Neutrophil (primary cell): ENCODE results near the gene OR5D18.

Experiments used
- H3K27ac ChIP-seq: fragments of 200-600 bp; sonication (generic); 2 replicates; pipeline ENCODE4 v1.5.1; 2016; ENCODE audit warnings: mild to moderate bottlenecking, moderate library complexity
- H3K27me3 ChIP-seq: fragments of 200-600 bp; sonication (generic); 2 replicates; pipeline ENCODE4 v1.6.0; 2016; ENCODE audit warnings: mild to moderate bottlenecking
- H3K36me3 ChIP-seq: fragments of 200-600 bp; sonication (generic); 2 replicates; pipeline ENCODE4 v1.5.1; 2017
- H3K4me1 ChIP-seq, 2 experiments: fragments of 200-600 bp in 1 of 2; sonication (generic) in 1 of 2; 1 replicate in 1 of 2; 2 replicates in 1 of 2; pipeline versions ENCODE4 v1.5.1 to v1.6.1; 2013 to 2016; ENCODE audit warnings: low read depth in 1 of 2, low read length in 1 of 2, mild to moderate bottlenecking in 1 of 2, moderate library complexity in 1 of 2; ENCODE audit not compliant: control insufficient read depth in 1 of 2, insufficient read depth in 1 of 2
- H3K4me3 ChIP-seq, 2 experiments: fragments of 200-600 bp in 1 of 2; sonication (generic) in 1 of 2; 1 replicate in 1 of 2; 2 replicates in 1 of 2; pipeline ENCODE4 v1.5.1; 2013 to 2016; ENCODE audit warnings: low read depth in 1 of 2, low read length in 1 of 2, mild to moderate bottlenecking in 1 of 2, moderate library complexity in 1 of 2
- H3K9me3 ChIP-seq: fragments of 200-600 bp; sonication (generic); 2 replicates; pipeline ENCODE4 v1.5.1; 2016
- CTCF ChIP-seq: fragments of 200-600 bp; sonication (generic); IDR thresholded peaks from 2 replicates; pipeline ENCODE4 v1.5.1; 2016; ENCODE audit warnings: antibody characterized with exemption

The OR5D18 gene

GRCh38 chr11:55806248-55806647 is 13.2 kb upstream of the OR5D18 start:
- H3K4me1 ChIP-seq = no peaks in the 10 kb centered on the region

GRCh38 chr11:55811067-55811466 is 8.4 kb upstream of the OR5D18 start, which contains the start of gene OR5L1:
Gene OR5L1, plus strand, starts transcription at chr11:55811367. Its CDS starts 100 bp downstream, at chr11:55811467.
- Histone ChIP-seq H3K36me3 (no peaks in the 10 kb centered on the region), H3K27ac (no peak within 1 kb of the TSS), H3K4me3 (no peak within 1 kb of the TSS), H3K9me3 (no peaks in the 10 kb centered on the region), H3K27me3 (no peaks in the 10 kb centered on the region), H3K4me1 (no peaks in the 10 kb centered on the region)
- no peak for TF ChIP-seq CTCF

More at GRCh38 chr11:55806248-55806647, 13.2 kb upstream of the OR5D18 start:
- no peaks in the 10 kb centered on the region for H3K27me3 ChIP-seq
- no peak overlapping the region for H3K4me3 ChIP-seq
- no peak for TF ChIP-seq CTCF
- no peaks in the 10 kb centered on the region for H3K36me3 ChIP-seq
- H3K9me3 ChIP-seq = no peaks in the 10 kb centered on the region
- no peak overlapping the region for H3K27ac ChIP-seq

- no peaks in the 10 kb centered on the region for H3K27me3 ChIP-seq
- no peak within 1 kb of the TSS for H3K4me3 ChIP-seq
- no peaks in the 10 kb centered on the region for H3K36me3 ChIP-seq
- peaks cover 5% of the 10 kb centered on the region for H3K9me3 ChIP-seq
- TF ChIP-seq CTCF = no peak
- H3K4me1 ChIP-seq = no peaks in the 10 kb centered on the region
- no peak within 1 kb of the TSS for H3K27ac ChIP-seq
Observed at GRCh38 chr11:55826919-55827318, 7.5 kb downstream of the OR5D18 start, which contains the start of gene OR5L2. Gene OR5L2, plus strand, starts transcription at chr11:55827219. Its CDS starts 0 bp downstream, at chr11:55827219.

- no peak for TF ChIP-seq CTCF
- Histone ChIP-seq H3K9me3 (no peaks in the 10 kb centered on the region), H3K27me3 (no peaks in the 10 kb centered on the region), H3K4me3 (no peak within 1 kb of the TSS), H3K36me3 (no peaks in the 10 kb centered on the region), H3K4me1 (no peaks in the 10 kb centered on the region), H3K27ac (no peak within 1 kb of the TSS)
Observed at GRCh38 chr11:55838452-55838851, 19.0 kb downstream of the OR5D18 start, which contains the start of gene OR5D16. Gene OR5D16, plus strand, starts transcription at chr11:55838752. Its CDS starts 0 bp downstream, at chr11:55838752.

- Histone ChIP-seq H3K9me3 (no peaks in the 10 kb centered on the region), H3K27ac (no peak overlapping the region), H3K4me3 (no peak overlapping the region), H3K36me3 (no peaks in the 10 kb centered on the region), H3K4me1 (no peaks in the 10 kb centered on the region), H3K27me3 (no peaks in the 10 kb centered on the region)
- no peak for TF ChIP-seq CTCF
Observed at GRCh38 chr11:55847453-55847852, 28.0 kb downstream of the OR5D18 start.
